ENCODE measurements around the gene RASGEF1C.
"Not testable (repeated sequence)": the region's sequence is repeated elsewhere in the genome, so short reads cannot be mapped to it uniquely, and the experiment has no call there.

Gene RASGEF1C

GRCh38 chr5:180126156-180126555 lies 82.9 kb downstream of the RASGEF1C start:
- not testable (repeated sequence) for H3K4me3 ChIP-seq (ENCODE audit: low read depth in 1 of 5, low read length in 5 of 5); H3K27ac ChIP-seq (ENCODE audit: low read depth, low read length)

GRCh38 chr5:180124662-180125061 lies 84.3 kb downstream of the RASGEF1C start:
- not testable (repeated sequence) for H3K9ac ChIP-seq (ENCODE audit: low read length in 5 of 5); H3K9me3 ChIP-seq (ENCODE audit: control insufficient read depth in 5 of 5, low read length in 5 of 5); H3K4me3 ChIP-seq (ENCODE audit: low read depth in 1 of 5, low read length in 5 of 5); H3K4me1 ChIP-seq (ENCODE audit: control insufficient read depth in 5 of 5, insufficient read depth in 5 of 5, low read length in 5 of 5); H3K27ac ChIP-seq (ENCODE audit: low read depth, low read length); H3K36me3 ChIP-seq (ENCODE audit: control insufficient read depth in 5 of 5, insufficient read depth in 5 of 5, low read length in 5 of 5)
- H3K27me3 ChIP-seq (ENCODE audit: control insufficient read depth in 5 of 5, insufficient read depth in 4 of 5, low read length in 5 of 5) = peaks cover 9 to 27% (median 18%) of the 10 kb centered on the region in 5 donors

More at GRCh38 chr5:180126156-180126555, 82.9 kb downstream of the RASGEF1C start:
- H3K27me3 ChIP-seq (ENCODE audit: control insufficient read depth in 5 of 5, insufficient read depth in 4 of 5, low read length in 5 of 5) = peaks cover 0 to 21% (median 11%) of the 10 kb centered on the region in 5 donors
- not testable (repeated sequence) for H3K9me3 ChIP-seq (ENCODE audit: control insufficient read depth in 5 of 5, low read length in 5 of 5); H3K9ac ChIP-seq (ENCODE audit: low read length in 5 of 5); H3K36me3 ChIP-seq (ENCODE audit: control insufficient read depth in 5 of 5, insufficient read depth in 5 of 5, low read length in 5 of 5); H3K4me1 ChIP-seq (ENCODE audit: control insufficient read depth in 5 of 5, insufficient read depth in 5 of 5, low read length in 5 of 5)

- Histone ChIP-seq H3K27ac (ENCODE audit: low read depth, low read length) (no peak overlapping the region), H3K9ac (ENCODE audit: low read length in 5 of 5) (no peak overlapping the region), H3K27me3 (ENCODE audit: control insufficient read depth in 5 of 5, insufficient read depth in 4 of 5, low read length in 5 of 5) (peaks cover 12 to 25% (median 21%) of the 10 kb centered on the region in 5 donors), H3K4me1 (ENCODE audit: control insufficient read depth in 5 of 5, insufficient read depth in 5 of 5, low read length in 5 of 5) (peaks cover 0 to 3% (median 0%) of the 10 kb centered on the region in 5 donors), H3K4me3 (ENCODE audit: low read depth in 1 of 5, low read length in 5 of 5) (no peak overlapping the region), H3K36me3 (ENCODE audit: control insufficient read depth in 5 of 5, insufficient read depth in 5 of 5, low read length in 5 of 5) (no peaks in the 10 kb centered on the region), H3K9me3 (ENCODE audit: control insufficient read depth in 5 of 5, low read length in 5 of 5) (no peaks in the 10 kb centered on the region)
These were observed 86.1 kb downstream of the RASGEF1C start for GRCh38 chr5:180122875-180123274.

GRCh38 chr5:180121826-180122413 lies 87.1 kb downstream of the RASGEF1C start:
- Histone ChIP-seq H3K4me1 (ENCODE audit: control insufficient read depth in 5 of 5, insufficient read depth in 5 of 5, low read length in 5 of 5) (no peaks in the 10 kb centered on the region), H3K9me3 (ENCODE audit: control insufficient read depth in 5 of 5, low read length in 5 of 5) (no peaks in the 10 kb centered on the region), H3K27me3 (ENCODE audit: control insufficient read depth in 5 of 5, insufficient read depth in 4 of 5, low read length in 5 of 5) (peaks cover 12 to 21% (median 18%) of the 10 kb centered on the region in 5 donors), H3K4me3 (ENCODE audit: low read depth in 1 of 5, low read length in 5 of 5) (no peak overlapping the region), H3K36me3 (ENCODE audit: control insufficient read depth in 5 of 5, insufficient read depth in 5 of 5, low read length in 5 of 5) (no peaks in the 10 kb centered on the region), H3K27ac (ENCODE audit: low read depth, low read length) (no peak overlapping the region), H3K9ac (ENCODE audit: low read length in 5 of 5) (no peak overlapping the region)

DNA sequence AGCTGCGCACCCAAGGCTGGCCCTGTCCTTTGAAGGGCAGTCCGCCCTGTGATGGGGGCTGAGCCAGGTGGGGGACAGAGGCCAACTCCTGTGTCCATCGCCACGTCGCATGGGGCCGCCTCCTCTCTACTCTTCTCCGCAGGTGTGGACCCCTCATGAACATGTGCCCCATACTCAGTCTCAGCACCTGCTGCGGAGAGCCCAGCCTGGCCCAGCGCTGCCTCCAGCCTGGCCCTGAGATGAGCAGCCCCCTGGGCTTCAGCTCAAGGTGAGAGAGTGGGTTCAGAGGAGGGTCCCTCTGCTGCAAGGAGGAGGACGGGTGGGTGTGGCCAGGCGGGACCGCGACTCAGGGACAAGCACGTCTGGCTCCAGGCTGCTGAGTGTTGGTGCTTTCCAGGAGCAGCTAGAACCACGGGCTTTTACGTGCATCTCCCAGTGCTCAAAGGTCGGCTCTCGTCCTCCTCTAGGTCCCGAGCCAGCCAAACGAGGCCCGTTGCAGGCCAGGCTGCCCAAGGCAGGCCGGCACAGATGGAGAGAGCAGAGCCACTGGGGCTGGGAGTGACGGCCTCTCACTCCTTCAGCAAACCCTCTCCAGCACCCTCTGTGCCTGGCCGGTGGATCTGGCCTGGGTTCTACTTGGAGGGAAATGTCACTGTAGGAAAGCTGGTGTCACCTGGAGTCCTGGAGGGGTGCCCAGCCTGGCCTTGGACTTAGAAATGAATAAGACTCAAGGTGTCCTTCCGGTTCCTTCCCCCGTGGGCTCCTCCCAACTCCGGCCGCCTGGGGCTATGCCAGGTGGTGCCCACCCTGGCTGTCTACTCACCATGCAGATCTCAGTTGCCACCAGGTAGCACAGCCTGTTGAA lies 88.5 kb downstream of the RASGEF1C start:
- H3K36me3 ChIP-seq (ENCODE audit: control insufficient read depth in 5 of 5, insufficient read depth in 5 of 5, low read length in 5 of 5) = no peaks in the 10 kb centered on the region
- H3K9me3 ChIP-seq (ENCODE audit: control insufficient read depth in 5 of 5, low read length in 5 of 5) = no peaks in the 10 kb centered on the region
- no peaks in the 10 kb centered on the region for H3K4me1 ChIP-seq (ENCODE audit: control insufficient read depth in 5 of 5, insufficient read depth in 5 of 5, low read length in 5 of 5)
- H3K27me3 ChIP-seq (ENCODE audit: control insufficient read depth in 5 of 5, insufficient read depth in 4 of 5, low read length in 5 of 5) = peaks cover 12 to 16% (median 13%) of the 10 kb centered on the region in 5 donors
- H3K4me3 ChIP-seq (ENCODE audit: low read depth in 1 of 5, low read length in 5 of 5) = no peak overlapping the region
- no peak overlapping the region for H3K27ac ChIP-seq (ENCODE audit: low read depth, low read length)
- H3K9ac ChIP-seq (ENCODE audit: low read length in 5 of 5) = no peak overlapping the region

GRCh38 chr5:180119903-180120236 lies 89.1 kb downstream of the RASGEF1C start:
- no peak overlapping the region for H3K9ac ChIP-seq (ENCODE audit: low read length in 5 of 5)
- no peak overlapping the region for H3K27ac ChIP-seq (ENCODE audit: low read depth, low read length)
- H3K4me1 ChIP-seq (ENCODE audit: control insufficient read depth in 5 of 5, insufficient read depth in 5 of 5, low read length in 5 of 5) = no peaks in the 10 kb centered on the region
- H3K9me3 ChIP-seq (ENCODE audit: control insufficient read depth in 5 of 5, low read length in 5 of 5) = no peaks in the 10 kb centered on the region
- H3K4me3 ChIP-seq (ENCODE audit: low read depth in 1 of 5, low read length in 5 of 5) = no peak overlapping the region
- no peaks in the 10 kb centered on the region for H3K36me3 ChIP-seq (ENCODE audit: control insufficient read depth in 5 of 5, insufficient read depth in 5 of 5, low read length in 5 of 5)
- H3K27me3 ChIP-seq (ENCODE audit: control insufficient read depth in 5 of 5, insufficient read depth in 4 of 5, low read length in 5 of 5) = peaks cover 12 to 16% (median 12%) of the 10 kb centered on the region in 5 donors

- H3K27me3 ChIP-seq (ENCODE audit: control insufficient read depth in 5 of 5, insufficient read depth in 4 of 5, low read length in 5 of 5) = peaks cover 12 to 16% (median 13%) of the 10 kb centered on the region in 5 donors
- no peaks in the 10 kb centered on the region for H3K9me3 ChIP-seq (ENCODE audit: control insufficient read depth in 5 of 5, low read length in 5 of 5)
These were observed 89.7 kb downstream of the RASGEF1C start for GRCh38 chr5:180119031-180119902.

GRCh38 chr5:180118391-180118791 lies 90.6 kb downstream of the RASGEF1C start:
- no peak overlapping the region for H3K4me3 ChIP-seq (ENCODE audit: low read depth in 1 of 5, low read length in 5 of 5)
- peaks cover 12 to 18% (median 15%) of the 10 kb centered on the region in 5 donors for H3K27me3 ChIP-seq (ENCODE audit: control insufficient read depth in 5 of 5, insufficient read depth in 4 of 5, low read length in 5 of 5)
- no peaks in the 10 kb centered on the region for H3K9me3 ChIP-seq (ENCODE audit: control insufficient read depth in 5 of 5, low read length in 5 of 5)
- no peaks in the 10 kb centered on the region for H3K4me1 ChIP-seq (ENCODE audit: control insufficient read depth in 5 of 5, insufficient read depth in 5 of 5, low read length in 5 of 5)
- no peak overlapping the region for H3K9ac ChIP-seq (ENCODE audit: low read length in 5 of 5)
- no peak overlapping the region for H3K27ac ChIP-seq (ENCODE audit: low read depth, low read length)
- H3K36me3 ChIP-seq (ENCODE audit: control insufficient read depth in 5 of 5, insufficient read depth in 5 of 5, low read length in 5 of 5) = no peaks in the 10 kb centered on the region

More at GRCh38 chr5:180119031-180119902, 89.7 kb downstream of the RASGEF1C start:
- no peak overlapping the region for H3K4me3 ChIP-seq (ENCODE audit: low read depth in 1 of 5, low read length in 5 of 5)
- H3K4me1 ChIP-seq (ENCODE audit: control insufficient read depth in 5 of 5, insufficient read depth in 5 of 5, low read length in 5 of 5) = no peaks in the 10 kb centered on the region
- no peak overlapping the region for H3K27ac ChIP-seq (ENCODE audit: low read depth, low read length)
- H3K36me3 ChIP-seq (ENCODE audit: control insufficient read depth in 5 of 5, insufficient read depth in 5 of 5, low read length in 5 of 5) = no peaks in the 10 kb centered on the region
- H3K9ac ChIP-seq (ENCODE audit: low read length in 5 of 5) = no peak overlapping the region

DNA sequence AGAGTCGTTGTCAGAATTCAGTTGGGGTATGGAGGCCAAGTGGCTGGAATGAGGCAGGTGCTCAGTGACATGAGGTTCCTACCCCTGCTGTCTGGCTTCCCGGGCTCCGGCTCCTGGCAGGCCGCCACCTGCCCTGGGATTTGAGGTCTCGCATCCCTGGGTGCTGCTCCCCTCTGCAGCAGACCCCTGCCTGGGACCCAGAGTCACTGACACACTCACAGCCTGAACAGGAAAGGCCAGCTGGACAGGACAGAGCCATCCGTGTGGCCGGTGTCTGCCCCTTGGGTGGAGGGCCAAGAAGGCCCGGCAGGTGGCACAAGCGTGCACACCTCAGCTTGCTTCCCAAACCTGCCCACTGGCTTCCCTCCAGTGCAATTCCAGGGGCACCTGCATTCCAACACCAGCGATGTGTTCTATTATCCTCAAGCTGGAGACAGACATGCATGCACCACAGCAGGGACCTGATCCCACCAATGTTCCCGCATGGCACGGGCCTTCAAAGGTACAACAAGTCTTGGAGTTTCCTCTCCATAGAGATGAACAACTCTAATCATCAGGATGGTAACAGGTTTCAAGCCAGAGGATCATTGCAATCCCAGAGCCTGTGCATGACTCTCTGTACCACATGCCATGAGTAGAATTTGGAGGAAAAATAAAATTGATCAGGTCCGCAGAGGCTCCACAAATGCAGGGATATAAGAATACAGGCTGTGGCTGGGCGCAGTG lies 91.8 kb downstream of the RASGEF1C start:
- H3K36me3 ChIP-seq (ENCODE audit: control insufficient read depth in 5 of 5, insufficient read depth in 5 of 5, low read length in 5 of 5) = no peaks in the 10 kb centered on the region
- peaks cover 12 to 18% (median 15%) of the 10 kb centered on the region in 5 donors for H3K27me3 ChIP-seq (ENCODE audit: control insufficient read depth in 5 of 5, insufficient read depth in 4 of 5, low read length in 5 of 5)
- H3K4me1 ChIP-seq (ENCODE audit: control insufficient read depth in 5 of 5, insufficient read depth in 5 of 5, low read length in 5 of 5) = no peaks in the 10 kb centered on the region
- no peak overlapping the region for H3K27ac ChIP-seq (ENCODE audit: low read depth, low read length)
- no peaks in the 10 kb centered on the region for H3K9me3 ChIP-seq (ENCODE audit: control insufficient read depth in 5 of 5, low read length in 5 of 5)
- H3K9ac ChIP-seq (ENCODE audit: low read length in 5 of 5) = no peak overlapping the region
- H3K4me3 ChIP-seq (ENCODE audit: low read depth in 1 of 5, low read length in 5 of 5) = no peak overlapping the region

Measured in subcutaneous abdominal adipose tissue (tissue), 5 donors.